DND-41 (cell line): Measurements from ENCODE around the gene PTPRN2.

ENCODE experiments used
- ATAC-seq: fragments of 200-7000 bp; cut with Tn5 transposase; 3 replicates; pipeline ENCODE4 v1.9.1; 2021; ENCODE audit warnings: low read depth; ENCODE audit not compliant: insufficient read depth
- DNase-seq: peaks from one replicate; pipeline ENCODE4 v3.0.0-alpha.2; 2020
- H2AFZ ChIP-seq: 2 replicates; pipeline ENCODE4 v1.6.0; 2012; ENCODE audit warnings: low read depth, low read length
- H3K27ac ChIP-seq: 2 replicates; pipeline ENCODE4 v1.5.1; 2012; ENCODE audit warnings: low read length, inconsistent platforms
- H3K27me3 ChIP-seq: fragments of 200-600 bp; sonication (generic); 2 replicates; pipeline ENCODE4 v1.6.0; 2012; ENCODE audit warnings: low read length, mild to moderate bottlenecking, inconsistent platforms; ENCODE audit not compliant: insufficient read depth, poor library complexity
- H3K36me3 ChIP-seq: 2 replicates; pipeline ENCODE4 v1.5.1; 2012; ENCODE audit warnings: low read length, inconsistent platforms; ENCODE audit not compliant: insufficient read depth
- H3K4me1 ChIP-seq: 2 replicates; pipeline ENCODE4 v1.5.1; 2012; ENCODE audit warnings: mild to moderate bottlenecking, low read length; ENCODE audit not compliant: insufficient read depth
- H3K4me2 ChIP-seq: 2 replicates; pipeline ENCODE4 v1.6.0; 2012; ENCODE audit warnings: mild to moderate bottlenecking, moderate library complexity, low read length, inconsistent platforms; ENCODE audit not compliant: insufficient read depth
- H3K4me3 ChIP-seq, 2 experiments: fragments of 200-600 bp in 1 of 2; shearing (Covaris generic) in 1 of 2; 2 replicates each; pipeline ENCODE4 v1.5.1; 2012 to 2016; ENCODE audit warnings: inconsistent platforms in 2 of 2, low read length in 2 of 2, mild to moderate bottlenecking in 2 of 2, low read depth in 1 of 2, moderate library complexity in 1 of 2
- H3K79me2 ChIP-seq: 2 replicates; pipeline ENCODE4 v1.6.0; 2012; ENCODE audit warnings: low read length, inconsistent platforms; ENCODE audit not compliant: insufficient read depth
- H3K9ac ChIP-seq: 2 replicates; pipeline ENCODE4 v1.6.0; 2012; ENCODE audit warnings: low read depth, mild to moderate bottlenecking, inconsistent platforms, low read length, moderate library complexity
- H3K9me3 ChIP-seq: 2 replicates; pipeline ENCODE4 v1.5.1; 2012; ENCODE audit warnings: low read length, moderate library complexity, mild to moderate bottlenecking, inconsistent platforms; ENCODE audit not compliant: insufficient read depth, severe bottlenecking
- H4K20me1 ChIP-seq: 2 replicates; pipeline ENCODE4 v1.6.0; 2012; ENCODE audit warnings: low read length; ENCODE audit not compliant: insufficient read depth
- EZH2 ChIP-seq: IDR thresholded peaks from 3 replicates; pipeline ENCODE4 v1.6.1; 2012; ENCODE audit warnings: borderline replicate concordance, low read depth, mild to moderate bottlenecking, moderate library complexity, low read length, inconsistent platforms; ENCODE audit not compliant: severe bottlenecking
- TF ChIP-seq, protein P1 (sequence below): IDR thresholded peaks from 2 replicates; pipeline ENCODE4 v1.5.1; 2012; ENCODE audit warnings: borderline replicate concordance, low read length, moderate library complexity, mild to moderate bottlenecking; ENCODE audit not compliant: poor library complexity, severe bottlenecking; ENCODE audit errors: extremely low read depth

Gene PTPRN2

DNA sequence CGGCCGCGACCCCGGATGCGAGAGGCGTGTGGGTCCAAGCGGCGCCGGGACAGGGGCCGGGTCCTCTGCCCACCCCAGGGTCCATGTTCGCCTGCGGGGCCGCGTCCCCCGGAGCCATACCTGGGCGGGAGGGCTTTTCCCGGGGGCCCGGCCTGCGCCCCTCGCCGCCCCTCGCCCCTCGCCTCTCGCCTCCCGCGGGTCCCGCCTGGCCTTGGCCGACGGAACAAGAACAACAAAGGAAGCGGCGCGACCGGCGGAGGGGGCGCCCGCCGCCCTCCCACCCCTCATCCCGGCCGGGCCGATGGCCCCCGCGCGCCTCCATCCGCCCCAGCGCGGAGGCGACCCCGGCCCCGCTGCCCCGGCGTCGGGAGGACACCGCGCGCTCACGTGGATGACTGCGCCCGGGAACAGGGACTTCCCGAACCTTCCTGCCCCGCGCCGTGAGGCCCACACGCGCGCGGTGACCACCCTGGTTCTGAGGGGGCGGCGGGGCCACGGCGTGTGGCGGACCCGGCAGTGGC lies 902.7 kb downstream of the PTPRN2 start:
- Histone ChIP-seq H3K4me3 (no peak overlapping the region), H3K9ac (no peak overlapping the region), H3K36me3 (peaks cover 88% of the 10 kb centered on the region), H3K27ac (no peak overlapping the region), H3K9me3 (no peaks in the 10 kb centered on the region), H4K20me1 (peaks cover 27% of the 10 kb centered on the region), H3K27me3 (no peaks in the 10 kb centered on the region), H3K4me2 (no peak overlapping the region), H3K4me1 (peaks cover 89% of the 10 kb centered on the region), H2AFZ (no peak overlapping the region), H3K79me2 (peaks cover 99% of the 10 kb centered on the region)
- DNase-seq, result no peak
- no peak for TF ChIP-seq EZH2
- TF ChIP-seq, protein P1, sequence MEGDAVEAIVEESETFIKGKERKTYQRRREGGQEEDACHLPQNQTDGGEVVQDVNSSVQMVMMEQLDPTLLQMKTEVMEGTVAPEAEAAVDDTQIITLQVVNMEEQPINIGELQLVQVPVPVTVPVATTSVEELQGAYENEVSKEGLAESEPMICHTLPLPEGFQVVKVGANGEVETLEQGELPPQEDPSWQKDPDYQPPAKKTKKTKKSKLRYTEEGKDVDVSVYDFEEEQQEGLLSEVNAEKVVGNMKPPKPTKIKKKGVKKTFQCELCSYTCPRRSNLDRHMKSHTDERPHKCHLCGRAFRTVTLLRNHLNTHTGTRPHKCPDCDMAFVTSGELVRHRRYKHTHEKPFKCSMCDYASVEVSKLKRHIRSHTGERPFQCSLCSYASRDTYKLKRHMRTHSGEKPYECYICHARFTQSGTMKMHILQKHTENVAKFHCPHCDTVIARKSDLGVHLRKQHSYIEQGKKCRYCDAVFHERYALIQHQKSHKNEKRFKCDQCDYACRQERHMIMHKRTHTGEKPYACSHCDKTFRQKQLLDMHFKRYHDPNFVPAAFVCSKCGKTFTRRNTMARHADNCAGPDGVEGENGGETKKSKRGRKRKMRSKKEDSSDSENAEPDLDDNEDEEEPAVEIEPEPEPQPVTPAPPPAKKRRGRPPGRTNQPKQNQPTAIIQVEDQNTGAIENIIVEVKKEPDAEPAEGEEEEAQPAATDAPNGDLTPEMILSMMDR, result no peak
- no peak for ATAC-seq

DNA sequence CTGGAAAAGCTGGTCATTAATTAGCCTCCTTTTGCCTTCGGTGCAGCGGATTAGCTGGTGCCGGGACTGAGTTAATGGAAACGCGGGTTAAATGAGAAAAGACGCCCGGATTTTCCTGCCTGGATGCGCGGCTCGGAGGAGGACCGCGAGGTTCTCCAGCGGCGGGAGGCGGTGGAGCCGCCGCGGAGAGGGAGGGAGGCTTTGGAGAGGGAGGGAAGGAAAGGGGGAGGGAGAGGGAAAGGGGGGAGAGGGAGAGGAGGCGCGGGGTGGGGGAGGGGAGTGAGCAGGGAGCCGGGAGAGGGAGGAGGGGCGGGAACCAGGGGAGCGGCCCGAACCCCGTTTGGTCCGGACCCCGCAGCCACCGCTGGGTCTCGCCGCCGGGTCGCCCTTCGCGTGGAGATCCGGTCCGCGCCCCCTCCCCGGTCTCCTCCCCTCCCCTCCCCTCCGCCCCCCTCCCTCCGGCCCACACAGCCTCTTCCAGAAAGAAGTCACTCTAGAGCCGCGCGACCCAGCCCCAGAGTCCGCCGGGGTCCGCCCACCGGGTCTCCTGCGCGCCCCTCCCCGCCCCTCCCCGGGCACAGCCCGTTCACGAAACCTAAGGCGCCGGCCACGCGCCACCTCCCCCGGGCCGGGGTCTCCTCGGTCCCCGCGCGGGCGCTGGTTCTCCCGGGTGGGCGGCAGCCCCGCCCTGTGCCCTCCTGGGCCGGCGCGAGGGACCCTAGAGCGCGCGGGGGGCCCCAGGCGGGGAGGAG lies 903.3 kb downstream of the PTPRN2 start:
- H3K9ac ChIP-seq, result no peak overlapping the region

DNA sequence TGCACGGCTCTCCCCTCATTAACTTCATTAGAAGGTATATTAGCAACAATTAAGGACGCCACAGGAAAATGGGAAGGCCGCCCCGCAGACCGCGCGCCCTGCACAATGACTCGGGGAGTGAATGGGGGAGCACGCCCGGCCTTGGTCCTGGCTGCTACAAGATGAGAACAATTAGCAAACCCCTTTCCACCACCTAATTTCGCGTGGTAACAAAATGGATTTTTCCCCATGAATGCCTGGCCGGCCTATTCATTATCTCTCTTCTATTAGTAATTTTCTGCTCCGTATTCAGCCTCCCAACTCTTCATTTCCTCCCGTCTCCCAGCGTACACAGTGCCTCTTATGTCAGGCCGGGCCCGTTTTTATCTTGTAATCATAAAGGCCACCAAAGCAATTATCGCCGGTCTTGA lies 903.9 kb downstream of the PTPRN2 start:
- Histone ChIP-seq H2AFZ (no peak overlapping the region), H3K4me2 (no peak overlapping the region), H3K4me1 (peaks cover 89% of the 10 kb centered on the region), H3K4me3 (no peak overlapping the region), H3K36me3 (peaks cover 89% of the 10 kb centered on the region), H3K9me3 (no peaks in the 10 kb centered on the region), H3K79me2 (peaks cover 99% of the 10 kb centered on the region), H3K27me3 (no peaks in the 10 kb centered on the region), H4K20me1 (peaks cover 19% of the 10 kb centered on the region), H3K27ac (peak overlapping the region; percentile 32; the same call in 1 of the 2 replicates), H3K9ac (no peak overlapping the region)
- peak; percentile 0 for DNase-seq
- no peak for ATAC-seq
- TF ChIP-seq, protein P1, result no peak
- TF ChIP-seq EZH2, result no peak

More for the DNA sequence above, 903.3 kb downstream of the PTPRN2 start:
- TF ChIP-seq EZH2, result no peak
- TF ChIP-seq, protein P1, result no peak
- Histone ChIP-seq H3K9me3 (no peaks in the 10 kb centered on the region), H3K36me3 (peaks cover 89% of the 10 kb centered on the region), H3K4me1 (peaks cover 89% of the 10 kb centered on the region), H4K20me1 (peaks cover 24% of the 10 kb centered on the region), H3K27me3 (no peaks in the 10 kb centered on the region), H3K79me2 (peaks cover 99% of the 10 kb centered on the region), H3K27ac (no peak overlapping the region), H2AFZ (no peak overlapping the region), H3K4me3 (no peak overlapping the region), H3K4me2 (no peak overlapping the region)
- no peak for ATAC-seq
- no peak for DNase-seq
